SK-N-SH treated with all-trans-retinoic acid at 6 μM for 48 hours (cell line): Measurements from ENCODE around the gene SLC16A1.

Experiments used
- ARNTL ChIP-seq: fragments of 450-650 bp; formaldehyde crosslinking; IDR thresholded peaks from 2 replicates; pipeline ENCODE4 v1.5.0; 2020; ENCODE audit warnings: low read depth, mild to moderate bottlenecking, moderate library complexity, borderline replicate concordance
- CSDC2 ChIP-seq: fragments of 250-450 bp; sonication (Bioruptor Pico); IDR thresholded peaks from 2 replicates; pipeline ENCODE4 v1.5.0; 2020; ENCODE audit warnings: mild to moderate bottlenecking, moderate library complexity
- ESRRG ChIP-seq: fragments of 250-450 bp; sonication (Bioruptor Pico); IDR thresholded peaks from 2 replicates; pipeline ENCODE4 v1.6.1; 2021; ENCODE audit warnings: mild to moderate bottlenecking
- PATZ1 ChIP-seq: fragments of 250-450 bp; sonication (Bioruptor Pico); IDR thresholded peaks from 2 replicates; pipeline ENCODE4 v1.8.0; 2020; ENCODE audit warnings: mild to moderate bottlenecking, moderate library complexity, borderline replicate concordance
- TSHZ2 ChIP-seq: fragments of 250-450 bp; sonication (Bioruptor Pico); IDR thresholded peaks from 2 replicates; pipeline ENCODE4 v1.5.0; 2020; ENCODE audit warnings: mild to moderate bottlenecking, moderate library complexity

- TF ChIP-seq ARNTL (CRISPR knock-in tag) (no peak), ESRRG (no peak), TSHZ2 (CRISPR knock-in tag) (no peak), CSDC2 (CRISPR knock-in tag) (no peak), PATZ1 (CRISPR knock-in tag) (no peak)
These were observed 35.6 kb upstream of the SLC16A1 start for GRCh38 chr1:112991402-112992120.
